Measurements from ENCODE around the gene OSMR. TPM values are rescaled to one million over a fixed set of nuclear protein-coding genes. Genes with fewer than 3 reads are reported as not detected.

Gene OSMR
- total RNA-seq, 2 experiments from 2014 or later = not detected

GRCh38 chr5:38802125-38802524 is 43.7 kb upstream of the OSMR start:
- TF ChIP-seq CTCF (conservative IDR thresholded peaks at IDR 0.05; ENCODE audit: low read length) (no peak), EZH2phosphoT487 (IDR thresholded peaks at IDR 0.05; ENCODE audit: borderline replicate concordance, low read depth, low read length) (no peak)
- H2AFZ ChIP-seq (ENCODE audit: low read length) = no peak overlapping the region
- no peak overlapping the region for H3K27ac ChIP-seq (ENCODE audit: low read depth, low read length, poor library complexity, severe bottlenecking)
- no TSS peak for BruUV-seq (replicated peaks)
- ChIA-PET CTCF (ENCODE audit: unreplicated experiment) (no interaction called here), POLR2A (no interaction called here)
- no peak overlapping the region for H3K4me3 ChIP-seq (ENCODE audit: low read depth, low read length, poor library complexity, severe bottlenecking)
- intact Hi-C loops (cut with micrococcal nuclease; ENCODE audit: unreplicated experiment) = no loop called here
- H3K9me2 ChIP-seq (ENCODE audit: insufficient read depth, low read length) = no peaks in the 10 kb centered on the region
- H3K4me2 ChIP-seq (ENCODE audit: low read length) = no peak overlapping the region
- no peak for DNase-seq (ENCODE audit: low spot score)
- no peaks in the 10 kb centered on the region for H4K20me1 ChIP-seq (ENCODE audit: insufficient read depth, low read length)
- H3K4me1 ChIP-seq (ENCODE audit: insufficient read depth, low read length, poor library complexity, severe bottlenecking) = no peaks in the 10 kb centered on the region
- H3K36me3 ChIP-seq (ENCODE audit: insufficient read depth, low read length) = no peaks in the 10 kb centered on the region
- H3K9me3 ChIP-seq (ENCODE audit: low read length) = no peaks in the 10 kb centered on the region
- H3K79me2 ChIP-seq (ENCODE audit: insufficient read depth, low read depth, low read length) = no peaks in the 10 kb centered on the region

- TF ChIP-seq CTCF (conservative IDR thresholded peaks at IDR 0.05; ENCODE audit: low read length) = no peak
- TF ChIP-seq EZH2phosphoT487 (IDR thresholded peaks at IDR 0.05; ENCODE audit: borderline replicate concordance, low read depth, low read length) = no peak
- Histone ChIP-seq H3K4me3 (ENCODE audit: low read depth, low read length, poor library complexity, severe bottlenecking) (no peak overlapping the region), H4K20me1 (ENCODE audit: insufficient read depth, low read length) (no peaks in the 10 kb centered on the region), H3K4me1 (ENCODE audit: insufficient read depth, low read length, poor library complexity, severe bottlenecking) (no peaks in the 10 kb centered on the region), H3K4me2 (ENCODE audit: low read length) (no peak overlapping the region), H3K79me2 (ENCODE audit: insufficient read depth, low read depth, low read length) (no peaks in the 10 kb centered on the region), H3K9me3 (ENCODE audit: low read length) (no peaks in the 10 kb centered on the region), H3K9me2 (ENCODE audit: insufficient read depth, low read length) (no peaks in the 10 kb centered on the region), H2AFZ (ENCODE audit: low read length) (no peak overlapping the region), H3K36me3 (ENCODE audit: insufficient read depth, low read length) (no peaks in the 10 kb centered on the region), H3K27ac (ENCODE audit: low read depth, low read length, poor library complexity, severe bottlenecking) (no peak overlapping the region)
- DNase-seq (ENCODE audit: low spot score) = no peak
- POLR2A ChIA-PET = no interaction called here
- BruUV-seq (replicated peaks) = no TSS peak
- intact Hi-C loops (cut with micrococcal nuclease; ENCODE audit: unreplicated experiment) = no loop called here
- CTCF ChIA-PET (ENCODE audit: unreplicated experiment) = no interaction called here
Measured at GRCh38 chr5:38803246-38803645, 42.6 kb upstream of the OSMR start.

GRCh38 chr5:38806775-38807258 is 39.0 kb upstream of the OSMR start:
- intact Hi-C loops (cut with micrococcal nuclease; ENCODE audit: unreplicated experiment) = loop anchor here (5.0 kb wide), 1 partner anchor 425 kb away; no protein-coding TSS in a partner anchor
- H3K4me3 ChIP-seq (ENCODE audit: low read depth, low read length, poor library complexity, severe bottlenecking) = no peak overlapping the region
- H4K20me1 ChIP-seq (ENCODE audit: insufficient read depth, low read length) = no peaks in the 10 kb centered on the region
- no peaks in the 10 kb centered on the region for H3K4me1 ChIP-seq (ENCODE audit: insufficient read depth, low read length, poor library complexity, severe bottlenecking)
- H3K79me2 ChIP-seq (ENCODE audit: insufficient read depth, low read depth, low read length) = no peaks in the 10 kb centered on the region
- DNase-seq (ENCODE audit: low spot score) = no peak
- ChIA-PET POLR2A (no interaction called here), CTCF (ENCODE audit: unreplicated experiment) (no interaction called here)
- H3K9me3 ChIP-seq (ENCODE audit: low read length) = no peaks in the 10 kb centered on the region
- no peak overlapping the region for H3K27ac ChIP-seq (ENCODE audit: low read depth, low read length, poor library complexity, severe bottlenecking)
- BruUV-seq (replicated peaks) = no TSS peak
- no peaks in the 10 kb centered on the region for H3K36me3 ChIP-seq (ENCODE audit: insufficient read depth, low read length)
- H2AFZ ChIP-seq (ENCODE audit: low read length) = no peak overlapping the region
- no peak overlapping the region for H3K4me2 ChIP-seq (ENCODE audit: low read length)
- TF ChIP-seq EZH2phosphoT487 (IDR thresholded peaks at IDR 0.05; ENCODE audit: borderline replicate concordance, low read depth, low read length) (no peak), CTCF (conservative IDR thresholded peaks at IDR 0.05; ENCODE audit: low read length) (no peak)
- H3K9me2 ChIP-seq (ENCODE audit: insufficient read depth, low read length) = no peaks in the 10 kb centered on the region

Data from OCI-LY7 (cell line).